GM19324 (cell line): ENCODE data around the gene TGIF2.
"Not testable (repeated sequence)": the region's sequence is repeated elsewhere in the genome, so short reads cannot be mapped to it uniquely, and the experiment has no call there.

Source experiments
- ATAC-seq: cut with Tn5 transposase; IDR thresholded peaks from one replicate; pipeline ENCODE4 v1.9.1; 2021; ENCODE audit warnings: mild to moderate bottlenecking, moderate library complexity; ENCODE audit not compliant: unreplicated experiment, low FRiP score

The TGIF2 gene

DNA sequence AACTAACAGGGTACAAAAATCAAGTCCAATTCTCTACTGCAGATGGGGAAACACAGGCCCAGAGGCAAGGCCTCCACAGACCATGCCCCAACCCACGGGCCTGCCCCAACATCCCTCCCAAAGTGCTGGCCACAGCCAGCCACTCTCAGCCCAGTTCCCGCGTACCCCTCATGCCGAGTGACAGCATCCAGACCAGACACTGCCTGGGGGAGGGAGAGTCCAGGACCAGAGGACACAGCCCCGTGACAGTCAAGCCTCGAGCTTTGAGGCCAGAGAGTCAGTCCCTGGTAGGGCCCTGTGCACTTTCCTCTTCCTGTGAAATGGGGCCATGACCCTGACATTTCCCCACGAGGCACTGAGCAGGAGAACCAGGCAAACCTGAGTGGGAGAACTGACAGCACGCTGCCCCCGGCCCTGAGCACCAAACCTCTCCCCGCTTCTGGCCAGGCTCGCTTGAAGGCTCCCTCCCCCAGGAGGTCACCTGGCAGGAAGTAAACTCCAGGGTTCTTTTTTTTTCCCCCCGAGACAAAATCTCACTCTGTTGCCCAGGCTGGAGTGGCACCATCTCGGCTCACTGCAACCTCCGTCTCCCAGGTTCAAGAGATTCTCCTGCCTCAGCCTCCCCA lies 27.2 kb upstream of the TGIF2 start:
- ATAC-seq, result no peak

DNA sequence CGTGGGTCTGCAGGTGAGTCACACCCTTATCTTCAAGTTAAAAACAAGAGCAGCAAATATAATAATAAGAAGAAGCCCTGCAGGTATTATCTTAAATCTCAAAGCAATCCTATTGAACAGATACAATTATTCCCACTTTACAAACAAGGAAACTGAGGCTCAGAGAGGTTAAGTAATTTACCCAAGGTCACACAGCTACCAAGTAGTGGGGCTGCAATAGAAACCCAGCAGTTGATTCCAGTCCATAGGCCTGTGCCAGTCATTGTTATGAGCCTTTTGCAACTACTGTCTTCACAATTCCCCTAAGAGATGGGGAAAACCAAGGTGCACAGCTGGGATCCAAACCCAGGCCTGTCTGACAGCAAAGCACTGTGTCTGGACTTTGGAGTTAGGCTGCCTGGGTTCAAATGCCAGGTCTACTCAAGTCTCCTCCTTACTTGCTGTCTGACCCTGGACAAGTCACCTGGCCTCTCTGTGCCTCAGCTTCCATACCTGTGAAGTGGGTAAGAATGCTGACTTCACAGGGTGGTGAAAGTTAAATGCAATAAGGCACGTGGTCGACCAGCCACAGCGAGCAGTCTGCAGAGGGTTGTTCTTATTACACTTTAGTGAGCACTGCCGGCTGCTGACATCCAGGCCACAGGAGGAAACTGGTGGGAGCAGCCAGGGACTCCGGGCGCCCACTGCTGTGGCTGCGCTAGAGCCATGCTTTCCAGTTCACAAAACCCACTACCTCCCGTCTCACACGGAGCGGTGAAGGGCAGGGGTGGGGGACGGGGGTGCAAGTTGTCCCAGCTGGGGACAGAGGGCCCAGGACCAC lies 26.0 kb upstream of the TGIF2 start:
- no peak for ATAC-seq

DNA sequence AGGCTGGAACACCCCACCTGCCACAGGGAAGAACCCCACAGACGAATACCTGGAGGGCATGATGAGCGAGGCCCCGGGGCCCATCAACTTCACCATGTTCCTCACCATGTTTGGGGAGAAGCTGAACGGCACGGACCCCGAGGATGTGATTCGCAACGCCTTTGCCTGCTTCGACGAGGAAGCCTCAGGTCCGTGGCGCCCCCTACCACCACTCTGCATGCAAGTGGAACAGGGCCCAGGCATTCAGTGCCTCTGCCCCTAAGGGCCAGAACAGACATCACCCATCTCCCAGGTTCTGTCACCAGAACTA lies 25.4 kb upstream of the TGIF2 start:
- ATAC-seq, result no peak

DNA sequence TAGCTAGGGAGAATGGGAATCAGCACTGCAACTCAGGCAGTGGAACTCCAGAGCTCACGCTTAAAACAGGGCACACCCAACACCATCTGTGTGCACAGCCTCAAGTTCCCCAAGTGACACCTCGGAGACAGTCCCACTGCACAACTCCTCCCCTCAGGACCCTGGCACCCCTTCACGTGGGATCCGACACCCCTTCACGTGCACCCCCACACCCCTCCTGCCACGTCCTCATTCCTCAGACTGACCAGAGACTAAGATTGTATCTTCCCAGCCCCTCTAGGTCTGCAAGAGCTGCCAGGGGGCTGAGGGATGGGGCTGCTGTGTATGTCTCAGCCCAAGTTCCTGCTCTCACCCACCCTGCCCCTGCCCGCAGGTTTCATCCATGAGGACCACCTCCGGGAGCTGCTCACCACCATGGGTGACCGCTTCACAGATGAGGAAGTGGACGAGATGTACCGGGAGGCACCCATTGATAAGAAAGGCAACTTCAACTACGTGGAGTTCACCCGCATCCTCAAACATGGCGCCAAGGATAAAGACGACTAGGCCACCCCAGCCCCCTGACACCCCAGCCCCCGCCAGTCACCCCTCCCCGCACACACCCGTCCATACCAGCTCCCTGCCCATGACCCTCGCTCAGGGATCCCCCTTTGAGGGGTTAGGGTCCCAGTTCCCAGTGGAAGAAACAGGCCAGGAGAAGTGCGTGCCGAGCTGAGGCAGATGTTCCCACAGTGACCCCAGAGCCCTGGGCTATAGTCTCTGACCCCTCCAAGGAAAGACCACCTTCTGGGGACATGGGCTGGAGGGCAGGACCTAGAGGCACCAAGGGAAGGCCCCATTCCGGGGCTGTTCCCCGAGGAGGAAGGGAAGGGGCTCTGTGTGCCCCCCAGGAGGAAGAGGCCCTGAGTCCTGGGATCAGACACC lies 24.4 kb upstream of the TGIF2 start:
- no peak for ATAC-seq

DNA sequence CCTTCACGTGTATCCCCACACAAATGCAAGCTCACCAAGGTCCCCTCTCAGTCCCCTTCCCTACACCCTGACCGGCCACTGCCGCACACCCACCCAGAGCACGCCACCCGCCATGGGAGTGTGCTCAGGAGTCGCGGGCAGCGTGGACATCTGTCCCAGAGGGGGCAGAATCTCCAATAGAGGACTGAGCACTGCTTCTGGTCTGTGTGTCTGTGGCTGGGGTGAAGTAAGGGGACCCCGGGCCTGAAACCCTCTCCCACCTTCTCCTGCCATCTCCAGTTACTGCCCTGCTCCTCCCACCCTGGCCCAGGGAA lies 23.8 kb upstream of the TGIF2 start:
- no peak for ATAC-seq

DNA sequence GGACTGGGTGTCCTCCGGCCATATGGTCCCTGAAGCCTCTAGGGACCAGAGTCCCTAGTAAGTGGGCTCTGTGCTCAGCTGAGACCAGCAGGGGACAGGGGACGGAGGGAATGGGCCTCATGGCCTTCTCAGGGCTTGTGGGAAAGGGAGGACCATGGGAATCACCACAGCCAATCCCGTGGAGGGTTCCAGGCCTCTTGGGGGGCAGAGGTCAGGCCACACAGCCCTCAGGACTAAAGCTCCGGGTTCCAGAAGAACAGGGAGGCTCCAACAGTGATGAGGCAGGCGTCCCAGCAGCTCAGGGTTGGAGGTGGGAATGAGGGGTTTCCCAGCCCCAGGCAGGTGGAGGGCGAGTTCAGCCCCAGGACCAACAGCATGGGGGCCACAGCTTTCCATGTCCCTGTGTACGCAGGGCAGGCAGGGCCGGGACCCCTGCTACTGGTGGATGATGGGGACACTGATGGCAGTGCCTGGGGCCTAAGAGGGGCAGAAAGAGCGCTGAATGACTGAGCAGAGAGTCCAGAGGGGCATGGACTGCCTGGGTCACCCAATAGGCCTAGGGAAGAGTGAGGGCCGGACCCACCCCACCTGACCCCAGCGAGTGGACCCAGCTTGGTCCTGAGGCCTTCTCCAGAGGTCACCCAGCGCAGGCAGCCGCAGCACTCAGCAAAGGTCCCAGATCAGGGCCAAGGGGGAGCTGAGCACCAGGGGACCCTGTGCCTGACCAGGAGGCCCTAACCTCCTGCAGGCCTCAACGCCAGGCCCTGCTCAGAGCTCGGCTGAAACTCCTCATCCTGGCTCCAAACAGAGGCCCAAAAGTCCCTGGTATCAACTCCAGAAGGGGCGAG lies 23.2 kb upstream of the TGIF2 start:
- ATAC-seq, result no peak

DNA sequence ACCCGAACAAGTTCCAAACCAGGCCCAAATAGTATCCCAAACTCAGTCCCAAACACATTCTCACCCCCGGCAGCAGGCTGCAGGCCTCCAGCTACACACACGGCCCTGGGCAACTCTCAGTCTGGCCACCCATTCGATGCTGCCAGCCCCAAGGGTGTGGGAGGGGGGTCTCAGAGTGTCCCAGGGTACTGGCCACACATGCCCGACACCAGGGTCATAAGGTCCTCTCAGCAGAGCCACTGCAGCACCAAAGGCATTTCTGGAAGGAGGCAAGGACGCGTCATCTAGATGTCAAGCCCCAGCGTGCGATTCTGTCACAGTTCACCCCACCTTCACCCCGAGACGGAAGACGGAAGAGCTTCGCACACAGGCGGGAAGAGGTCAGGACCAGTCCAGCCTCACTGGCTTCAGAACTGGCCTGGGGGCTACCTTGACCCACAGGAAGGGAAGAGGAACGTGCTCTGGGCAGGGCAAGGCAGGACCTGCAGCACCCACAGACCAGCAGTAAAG lies 22.6 kb upstream of the TGIF2 start:
- ATAC-seq, result no peak

DNA sequence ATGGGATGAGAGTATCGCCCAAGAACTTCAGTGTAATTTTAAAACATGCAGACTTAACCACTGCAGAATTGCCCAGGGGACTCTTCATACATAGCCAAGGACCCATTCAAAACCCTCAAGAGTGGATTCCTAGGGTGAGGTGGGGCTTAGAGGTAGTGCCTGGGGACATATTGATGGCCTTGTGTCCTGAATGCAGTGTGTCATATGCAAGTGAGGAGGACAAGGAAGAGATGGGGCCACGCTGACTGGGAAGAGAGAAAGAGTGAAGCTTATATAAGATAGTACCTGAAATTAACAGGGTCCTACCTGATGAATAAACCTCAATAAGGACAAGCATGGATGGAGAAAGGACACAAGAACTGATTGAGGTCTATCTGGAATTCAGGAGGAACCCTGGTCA lies 18.1 kb upstream of the TGIF2 start:
- ATAC-seq, result no peak

DNA sequence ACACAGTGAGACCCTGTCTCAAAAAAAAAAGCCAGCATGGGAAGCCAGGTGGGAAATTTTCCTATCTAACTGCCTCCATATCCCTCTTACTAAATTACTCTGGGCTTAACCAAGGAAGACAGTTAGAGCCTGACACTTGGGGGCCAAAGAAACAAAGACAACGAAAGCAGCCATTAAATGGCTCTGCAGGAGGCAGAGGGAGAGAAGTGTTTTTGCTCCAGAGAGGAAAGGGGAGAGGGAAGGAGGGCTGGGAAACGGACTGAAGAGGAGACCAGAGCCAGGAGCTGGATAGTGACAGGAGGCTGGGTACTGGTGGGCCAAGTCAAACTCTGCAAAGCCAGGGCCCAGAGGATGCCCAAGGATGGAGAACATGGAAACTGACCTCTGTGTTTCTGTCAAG lies 10.7 kb upstream of the TGIF2 start:
- ATAC-seq, result no peak

GRCh38 chr20:36563374-36563773 lies 10.0 kb upstream of the TGIF2 start:
- no peak for ATAC-seq

DNA sequence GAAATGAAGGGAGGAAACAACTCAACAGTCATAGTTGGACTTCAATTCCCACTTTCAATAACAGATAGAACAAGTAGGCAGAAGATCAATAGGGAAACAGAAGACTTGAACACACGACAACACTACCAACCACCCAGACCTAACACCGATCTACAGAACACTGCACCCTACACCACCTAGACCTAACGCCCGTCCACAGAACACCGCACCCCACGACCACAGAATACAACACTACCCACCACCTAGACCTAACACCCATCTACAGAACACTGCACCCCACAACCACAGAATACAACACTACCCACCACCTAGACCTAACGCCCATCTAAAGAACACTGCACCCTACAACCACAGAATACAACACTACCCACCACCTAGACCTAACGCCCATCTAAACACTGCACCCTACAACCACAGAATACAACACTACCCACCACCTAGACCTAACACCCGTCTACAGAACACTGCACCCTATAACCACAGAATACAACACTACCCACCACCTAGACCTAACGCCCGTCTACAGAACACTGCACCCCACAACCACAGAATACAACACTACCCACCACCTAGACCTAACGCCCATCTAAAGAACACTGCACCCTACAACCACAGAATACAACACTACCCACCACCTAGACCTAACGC lies 9.2 kb upstream of the TGIF2 start:
- ATAC-seq, result not testable (repeated sequence)

DNA sequence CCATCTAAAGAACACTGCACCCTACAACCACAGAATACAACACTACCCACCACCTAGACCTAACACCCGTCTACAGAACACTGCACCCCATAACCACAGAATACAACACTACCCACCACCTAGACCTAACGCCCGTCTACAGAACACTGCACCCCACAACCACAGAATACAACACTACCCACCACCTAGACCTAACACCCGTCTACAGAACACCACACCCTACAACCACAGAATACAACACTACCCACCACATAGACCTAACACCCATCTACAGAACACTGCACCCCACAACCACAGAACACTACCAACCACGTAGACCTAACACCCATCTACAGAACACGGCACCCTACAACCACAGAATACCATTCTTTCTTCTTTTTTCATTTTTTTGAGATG lies 8.7 kb upstream of the TGIF2 start:
- ATAC-seq, result not testable (repeated sequence)

DNA sequence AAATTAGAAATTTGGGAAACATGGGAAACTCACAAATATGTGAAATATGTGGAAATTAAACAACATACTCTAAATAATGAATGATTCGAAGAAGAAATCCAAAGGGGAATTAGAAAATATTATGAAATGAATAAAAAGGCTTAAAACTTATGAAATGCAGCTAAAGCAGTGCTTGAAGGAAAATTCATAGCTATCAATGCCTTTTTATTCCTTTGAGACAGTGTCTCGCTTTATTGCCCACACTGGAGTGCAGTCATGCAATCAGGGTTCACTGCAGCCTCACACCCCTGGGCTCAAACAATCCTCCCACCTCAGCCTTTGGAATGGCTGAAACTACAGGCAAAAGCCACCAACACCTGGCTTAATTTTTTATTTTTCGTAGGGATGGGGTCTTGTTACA lies 7.9 kb upstream of the TGIF2 start:
- ATAC-seq, result no peak

DNA sequence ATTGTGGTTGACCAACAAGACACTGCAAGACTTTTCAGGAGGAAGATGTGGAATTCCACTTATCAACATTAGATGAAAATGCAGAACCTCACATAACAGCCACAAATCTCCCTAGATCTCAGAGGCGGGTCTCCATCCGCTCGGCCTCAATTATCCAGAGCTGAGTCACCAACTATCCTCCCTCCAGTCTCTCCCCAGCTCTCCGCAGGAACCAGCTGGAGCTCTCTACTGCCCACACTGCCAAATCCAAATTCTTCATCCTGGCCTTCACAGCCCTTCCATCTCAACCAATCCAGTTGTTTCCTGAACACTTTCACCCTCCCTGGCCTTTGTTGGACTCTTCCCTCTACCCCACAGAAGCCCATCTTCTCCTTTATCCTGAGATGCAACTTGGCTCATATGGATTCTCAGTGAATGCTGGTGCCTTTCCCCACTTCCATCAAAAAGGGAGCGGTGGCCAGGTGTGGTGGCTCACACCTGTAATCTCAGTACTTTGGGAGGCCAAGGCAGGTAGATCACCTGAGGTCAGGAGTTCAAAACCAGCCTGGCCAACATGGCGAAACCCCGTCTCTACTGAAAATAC lies 3.5 kb upstream of the TGIF2 start:
- ATAC-seq, result no peak

DNA sequence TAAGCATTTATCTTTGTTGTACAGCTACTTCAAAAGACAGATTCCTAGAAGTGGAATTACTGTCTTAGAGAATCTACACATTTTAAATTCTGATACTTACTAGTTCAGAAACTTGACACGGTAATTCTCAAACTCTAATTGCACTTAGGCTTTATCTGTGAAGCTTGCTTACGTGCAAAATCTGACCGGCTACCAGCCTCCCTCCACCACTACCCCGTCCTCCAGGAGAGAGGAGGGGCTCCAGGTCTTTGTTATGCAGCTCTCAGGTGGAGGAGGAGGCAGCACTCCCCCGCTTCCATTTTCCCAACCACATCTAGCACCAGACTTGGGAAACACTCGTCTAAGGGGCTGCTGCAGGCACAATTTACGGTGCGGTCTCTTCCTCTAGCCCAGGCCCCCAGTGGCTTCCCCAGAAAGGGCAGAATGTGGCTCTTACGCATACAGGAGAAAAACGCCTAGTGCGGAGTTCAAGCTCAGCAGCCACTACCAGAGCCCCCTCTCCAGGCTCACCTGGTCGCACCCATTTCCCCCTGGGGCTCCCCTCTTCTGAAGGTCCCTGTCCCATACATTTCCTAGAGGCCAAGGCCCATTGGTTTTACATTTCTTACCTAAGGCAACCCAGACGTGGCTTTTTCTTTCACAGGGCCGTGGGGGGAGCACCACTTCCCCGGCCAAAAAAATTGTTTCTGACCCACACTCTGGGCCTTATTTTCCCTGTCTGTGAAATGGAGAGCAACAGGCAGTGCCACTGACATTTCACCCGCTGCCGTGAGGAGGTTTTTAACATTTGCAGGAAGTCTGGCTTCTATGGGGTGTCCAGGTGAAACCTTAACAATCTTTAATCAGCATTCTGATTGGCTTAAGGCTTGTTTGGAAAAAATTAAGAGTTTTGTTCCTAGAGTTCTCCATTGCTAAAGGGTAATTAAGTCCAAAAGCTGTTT lies 1.6 kb upstream of the TGIF2 start:
- no peak for ATAC-seq

GRCh38 chr20:36572701-36573102 lies 695 bp upstream of the TGIF2 start:
- ATAC-seq, result peak; percentile 10

DNA sequence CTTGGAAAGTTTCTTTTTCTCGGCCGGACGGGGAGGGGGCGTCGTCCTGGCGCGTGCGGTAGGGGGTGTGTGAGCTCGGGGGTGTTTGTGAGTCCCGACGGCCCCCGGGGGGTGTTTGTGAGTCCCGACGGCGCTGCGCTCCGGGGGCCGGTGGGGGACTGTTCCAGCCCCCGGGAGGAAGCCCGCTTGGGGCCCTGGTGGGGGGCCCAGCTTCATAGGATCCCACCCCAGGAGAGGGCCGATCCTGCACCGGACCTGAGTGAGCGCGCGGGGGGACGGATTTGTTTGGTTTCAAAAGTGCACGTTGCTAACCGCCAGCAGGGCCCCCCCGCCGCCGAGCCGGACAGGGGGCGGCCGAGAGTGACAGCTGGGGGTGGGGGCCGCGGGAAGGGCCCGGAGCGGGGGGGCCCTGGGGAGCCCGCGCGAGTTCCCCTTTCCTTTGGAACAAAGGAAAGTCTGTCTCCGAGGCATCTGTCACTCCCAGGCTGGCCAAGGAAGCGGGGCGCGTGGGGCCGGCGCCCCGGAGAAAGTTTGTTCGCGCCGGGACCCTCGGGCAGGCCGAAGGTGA lies 485 bp downstream of the TGIF2 start:
- no peak for ATAC-seq
